ENCODE data around the gene PIK3R2.

- TF ChIP-seq CTCF (IDR thresholded peaks at IDR 0.05; ENCODE audit: low read depth, low read length) (no peak), MYC (IDR thresholded peaks at IDR 0.05; ENCODE audit: low read depth, low read length) (no peak), POLR2A (IDR thresholded peaks at IDR 0.05; ENCODE audit: extremely low read depth, insufficient read length) (no peak)
These were observed 65.6 kb downstream of the PIK3R2 start for GRCh38 chr19:18218600-18218999.

Measured in NB4 (cell line).